KG1 (cell line): ENCODE results near the gene PLXNB3.
"Not testable (repeated sequence)": the region's sequence is repeated elsewhere in the genome, so short reads cannot be mapped to it uniquely, and the experiment has no call there.

Experiments used
- DNase-seq: peaks from one replicate; lab custom pipeline; 2025; lab: John Stamatoyannopoulos, UW

PLXNB3 gene

DNA sequence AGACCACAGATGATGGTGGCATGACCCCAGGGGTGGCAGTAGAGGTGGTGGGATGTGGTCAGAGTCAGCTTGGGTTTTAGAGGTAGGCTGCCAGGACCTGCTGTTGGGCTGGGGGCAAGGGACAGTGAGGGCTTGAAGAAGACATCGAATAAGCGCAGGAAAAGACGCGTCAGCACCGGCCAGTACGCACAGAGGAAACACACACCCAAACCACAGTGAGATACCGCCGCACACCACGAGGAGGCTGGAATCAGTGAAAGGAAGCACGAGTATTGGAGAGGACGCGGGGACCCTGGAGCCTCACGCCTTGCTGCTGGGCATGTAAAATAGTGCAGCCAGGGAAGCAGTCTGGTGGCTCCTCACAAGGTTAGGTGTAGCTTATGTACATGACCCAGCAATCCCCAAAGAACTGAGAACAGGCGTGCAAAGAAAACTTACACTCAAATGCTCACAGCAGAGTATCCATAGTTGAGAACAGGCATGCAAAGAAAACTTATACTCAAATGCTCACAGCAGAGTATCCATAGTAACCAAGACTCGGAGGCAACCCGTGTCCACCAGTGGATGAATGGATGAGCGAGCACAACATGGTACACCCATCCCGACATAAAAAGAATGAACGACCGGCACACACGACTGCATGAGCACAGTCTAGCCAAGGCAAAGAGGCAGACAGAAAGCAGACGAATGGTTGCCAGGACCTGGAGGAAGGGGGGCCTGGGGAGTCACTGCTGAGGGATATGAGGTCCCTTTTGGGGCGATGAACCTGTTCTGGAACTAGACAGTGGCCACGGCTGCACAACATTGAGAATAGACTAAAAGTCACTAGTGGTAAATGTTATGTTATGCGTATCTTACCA is 53.0 kb downstream of the PLXNB3 start:
- DNase-seq = no peak

DNA sequence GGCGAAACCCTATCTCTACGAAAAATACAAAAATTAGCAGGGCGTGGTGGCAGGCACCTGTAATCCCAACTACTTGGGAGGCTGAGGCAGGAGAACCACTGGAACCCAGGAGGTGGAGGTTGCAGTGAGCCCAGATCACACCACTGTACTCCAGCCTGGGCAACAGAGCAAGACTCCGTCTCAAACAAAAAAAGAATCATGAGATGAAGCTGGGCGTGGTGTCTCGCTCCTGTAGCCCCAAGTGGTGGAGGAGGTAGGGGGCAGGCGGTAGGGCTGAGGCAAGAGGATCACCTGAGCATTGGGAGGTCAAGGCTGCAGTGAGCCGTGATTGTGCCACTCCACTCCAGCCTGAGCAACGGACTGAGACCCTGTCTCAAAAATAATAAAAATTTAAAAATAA is 54.0 kb downstream of the PLXNB3 start:
- DNase-seq = not testable (repeated sequence)

DNA sequence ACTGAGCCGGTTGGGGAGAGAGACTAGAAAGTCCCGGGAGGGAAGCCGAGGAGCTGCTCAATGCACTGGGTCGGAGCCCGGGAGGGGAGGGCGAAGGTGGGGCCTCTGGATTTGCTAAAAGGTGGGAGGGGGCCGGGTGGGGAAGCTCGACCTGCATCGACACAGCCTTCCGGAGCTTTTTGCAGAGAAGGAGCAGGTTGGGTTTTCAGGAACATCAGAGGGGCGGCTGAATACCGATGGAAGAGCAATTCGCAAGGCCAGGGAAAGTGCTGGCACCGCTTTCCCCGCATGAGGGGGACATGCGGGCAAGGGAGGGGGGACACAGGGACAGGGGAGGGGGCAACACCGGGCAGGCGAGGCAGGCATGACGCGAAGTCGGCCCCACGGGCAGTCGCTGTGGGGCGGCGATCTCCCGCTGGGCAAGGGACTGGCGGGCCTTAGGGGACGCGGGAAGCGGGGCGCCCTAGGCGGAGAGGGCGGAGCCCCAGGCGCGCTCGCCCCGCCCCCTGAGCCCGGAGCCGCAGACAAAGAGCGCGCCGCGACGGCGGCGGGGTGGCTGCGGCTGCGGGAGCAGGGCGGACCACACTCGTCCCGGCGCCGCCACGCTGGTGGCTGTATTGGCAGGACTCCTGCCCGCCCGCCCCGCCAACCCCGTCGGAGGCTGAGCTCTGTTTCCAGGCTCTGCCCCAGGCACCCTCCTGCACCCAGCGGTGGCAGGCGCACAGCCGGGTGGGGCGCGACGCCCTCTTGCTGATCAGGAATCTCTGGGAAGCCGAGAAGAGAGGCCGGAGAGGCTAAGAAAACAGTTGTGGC is 54.7 kb downstream of the PLXNB3 start:
- DNase-seq = no peak

DNA sequence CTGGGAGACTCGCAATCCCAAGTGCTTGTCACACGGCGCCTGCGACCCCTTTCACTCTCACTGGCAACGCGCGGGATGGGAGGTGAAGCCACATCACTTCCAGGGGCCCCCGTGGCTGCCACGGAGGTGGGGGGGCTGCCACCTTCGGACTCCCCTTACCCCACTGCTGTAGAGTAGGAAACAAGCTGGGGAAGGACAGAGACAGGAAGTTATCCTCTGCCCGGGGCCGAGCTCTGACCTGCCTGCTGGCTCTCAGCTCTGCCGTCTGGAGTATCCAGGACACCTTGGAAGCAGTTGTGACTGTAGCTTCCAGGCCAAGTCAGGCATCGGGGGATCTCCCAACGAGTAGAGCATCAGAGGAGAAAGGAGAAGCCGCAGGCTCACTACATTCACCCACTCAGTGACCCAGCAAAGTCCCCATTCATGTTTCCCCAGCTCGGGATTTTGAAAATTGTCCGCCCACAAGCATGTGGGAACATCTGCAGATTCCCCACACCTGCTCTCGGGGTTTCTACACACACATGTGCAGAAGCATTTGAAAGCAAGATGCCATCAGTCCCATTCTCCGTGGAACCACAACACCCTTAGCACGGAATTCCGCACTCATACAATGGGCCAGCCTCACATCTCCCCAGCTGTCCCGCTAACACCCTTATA is 55.5 kb downstream of the PLXNB3 start:
- no peak for DNase-seq

DNA sequence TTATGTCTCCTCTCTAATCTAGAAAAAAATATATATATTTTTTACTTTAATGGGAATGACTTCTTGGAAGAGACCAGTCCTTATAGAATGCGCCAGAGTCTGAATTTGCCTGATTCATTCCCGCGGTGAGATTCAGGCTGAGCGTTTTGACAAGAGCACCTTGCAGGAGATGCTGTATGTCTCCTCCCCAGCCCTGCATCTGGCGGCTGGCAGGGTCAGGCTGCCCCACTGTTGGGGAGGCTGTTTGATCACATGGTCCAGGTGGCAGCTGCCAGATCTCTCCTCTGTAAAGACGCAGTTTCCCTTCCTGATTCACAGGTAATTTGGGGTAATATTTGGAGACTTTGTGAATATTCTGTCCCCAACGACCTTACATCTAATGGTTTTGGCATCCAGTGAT is 56.6 kb downstream of the PLXNB3 start:
- DNase-seq = no peak

DNA sequence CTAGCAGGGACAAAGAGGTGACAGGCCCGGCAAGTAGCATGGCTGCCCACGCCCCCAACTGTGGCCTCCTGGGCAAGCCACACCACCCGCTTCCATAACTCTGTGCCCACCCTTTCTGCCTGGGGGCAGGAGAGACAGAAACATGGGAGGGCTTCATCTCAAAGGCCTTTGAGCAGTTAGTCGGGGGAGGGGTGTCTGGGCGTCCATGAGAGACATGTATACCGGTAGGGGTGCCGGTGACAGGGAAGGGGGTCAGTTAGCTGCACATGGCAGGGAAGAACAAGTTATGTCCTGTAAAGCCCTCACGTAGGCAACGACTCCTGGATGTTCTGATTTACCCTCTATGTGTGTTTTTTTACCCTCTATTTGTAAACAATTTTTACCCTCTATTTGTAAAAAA is 57.0 kb downstream of the PLXNB3 start:
- no peak for DNase-seq

DNA sequence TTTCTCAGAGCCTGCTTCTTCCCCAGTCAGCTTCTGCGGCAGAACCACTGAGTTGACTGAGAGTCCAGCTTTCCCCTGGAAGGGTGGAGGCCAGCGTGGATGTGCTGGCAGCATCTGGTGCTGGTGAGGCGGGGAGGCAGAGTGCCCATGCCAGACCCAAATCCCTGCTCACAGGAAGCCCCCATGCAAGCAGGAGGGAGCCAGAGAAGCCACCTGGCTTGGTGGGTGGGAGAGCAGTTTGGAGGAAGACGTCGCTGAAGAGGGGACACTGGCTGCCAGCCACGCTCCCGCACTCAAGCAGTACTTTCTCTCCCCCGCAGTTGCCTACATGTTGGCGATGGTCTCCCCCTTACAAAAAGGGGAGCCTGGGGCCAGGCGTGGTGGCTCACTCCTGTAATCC is 60.3 kb downstream of the PLXNB3 start:
- DNase-seq = no peak

DNA sequence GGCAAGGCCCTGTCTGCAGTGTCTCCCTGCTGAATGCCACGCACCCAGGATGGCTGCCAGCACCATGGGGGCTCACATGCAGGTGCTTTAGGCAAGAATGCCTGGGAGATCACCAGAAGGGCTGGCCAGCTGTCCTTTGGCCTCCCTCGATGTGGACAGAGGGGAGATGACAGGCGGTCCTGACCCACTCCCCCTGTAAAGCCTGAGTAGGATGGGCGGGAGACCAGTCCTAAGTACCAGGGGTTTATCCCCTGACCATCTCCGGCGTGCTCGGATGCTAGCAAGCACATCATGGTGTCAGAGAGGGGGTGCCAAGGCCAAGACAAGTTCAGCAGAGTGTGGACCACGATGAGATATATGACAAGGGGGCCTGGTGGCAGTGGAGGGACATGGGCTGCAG is 61.0 kb downstream of the PLXNB3 start:
- no peak for DNase-seq
